HL-60 (cell line): ENCODE results near the gene LRP5.

Source experiments
- GABPA ChIP-seq: IDR thresholded peaks from 2 replicates; pipeline ENCODE4 v1.6.1; 2012; ENCODE audit warnings: low read depth
- TF ChIP-seq, protein P1 (sequence below): IDR thresholded peaks from one replicate; pipeline ENCODE4 v1.5.1; 2011; ENCODE audit warnings: low read length, control low read depth, inconsistent platforms; ENCODE audit not compliant: insufficient read depth
- TF ChIP-seq, protein P2 (sequence below): IDR thresholded peaks from 2 replicates; pipeline ENCODE4 v1.6.1; 2012; ENCODE audit warnings: low read depth; ENCODE audit not compliant: insufficient replicate concordance

DNA sequence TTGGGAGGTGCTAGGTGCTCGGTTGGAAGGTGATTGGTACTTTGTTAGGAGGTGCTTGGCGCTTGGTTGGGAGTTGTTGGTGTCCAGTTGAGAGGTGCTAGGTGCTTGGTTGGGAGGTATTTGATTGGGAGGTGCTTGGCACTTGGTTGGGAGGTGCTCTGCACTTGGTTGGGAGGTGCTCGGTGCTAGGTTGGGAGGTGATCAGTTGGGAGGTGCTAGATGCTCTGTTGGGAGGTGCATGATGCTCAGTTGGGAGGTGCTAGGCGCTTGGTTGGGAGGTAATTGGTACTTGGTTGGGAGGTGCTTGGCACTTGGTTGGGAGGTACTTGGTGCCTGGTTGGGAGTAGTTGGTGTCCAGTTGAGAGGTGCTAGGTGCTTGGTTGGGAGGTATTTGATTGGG lies 40.2 kb downstream of the LRP5 start:
- TF ChIP-seq, protein P1, sequence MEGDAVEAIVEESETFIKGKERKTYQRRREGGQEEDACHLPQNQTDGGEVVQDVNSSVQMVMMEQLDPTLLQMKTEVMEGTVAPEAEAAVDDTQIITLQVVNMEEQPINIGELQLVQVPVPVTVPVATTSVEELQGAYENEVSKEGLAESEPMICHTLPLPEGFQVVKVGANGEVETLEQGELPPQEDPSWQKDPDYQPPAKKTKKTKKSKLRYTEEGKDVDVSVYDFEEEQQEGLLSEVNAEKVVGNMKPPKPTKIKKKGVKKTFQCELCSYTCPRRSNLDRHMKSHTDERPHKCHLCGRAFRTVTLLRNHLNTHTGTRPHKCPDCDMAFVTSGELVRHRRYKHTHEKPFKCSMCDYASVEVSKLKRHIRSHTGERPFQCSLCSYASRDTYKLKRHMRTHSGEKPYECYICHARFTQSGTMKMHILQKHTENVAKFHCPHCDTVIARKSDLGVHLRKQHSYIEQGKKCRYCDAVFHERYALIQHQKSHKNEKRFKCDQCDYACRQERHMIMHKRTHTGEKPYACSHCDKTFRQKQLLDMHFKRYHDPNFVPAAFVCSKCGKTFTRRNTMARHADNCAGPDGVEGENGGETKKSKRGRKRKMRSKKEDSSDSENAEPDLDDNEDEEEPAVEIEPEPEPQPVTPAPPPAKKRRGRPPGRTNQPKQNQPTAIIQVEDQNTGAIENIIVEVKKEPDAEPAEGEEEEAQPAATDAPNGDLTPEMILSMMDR, result no peak
- no peak for TF ChIP-seq GABPA
- TF ChIP-seq, protein P2, sequence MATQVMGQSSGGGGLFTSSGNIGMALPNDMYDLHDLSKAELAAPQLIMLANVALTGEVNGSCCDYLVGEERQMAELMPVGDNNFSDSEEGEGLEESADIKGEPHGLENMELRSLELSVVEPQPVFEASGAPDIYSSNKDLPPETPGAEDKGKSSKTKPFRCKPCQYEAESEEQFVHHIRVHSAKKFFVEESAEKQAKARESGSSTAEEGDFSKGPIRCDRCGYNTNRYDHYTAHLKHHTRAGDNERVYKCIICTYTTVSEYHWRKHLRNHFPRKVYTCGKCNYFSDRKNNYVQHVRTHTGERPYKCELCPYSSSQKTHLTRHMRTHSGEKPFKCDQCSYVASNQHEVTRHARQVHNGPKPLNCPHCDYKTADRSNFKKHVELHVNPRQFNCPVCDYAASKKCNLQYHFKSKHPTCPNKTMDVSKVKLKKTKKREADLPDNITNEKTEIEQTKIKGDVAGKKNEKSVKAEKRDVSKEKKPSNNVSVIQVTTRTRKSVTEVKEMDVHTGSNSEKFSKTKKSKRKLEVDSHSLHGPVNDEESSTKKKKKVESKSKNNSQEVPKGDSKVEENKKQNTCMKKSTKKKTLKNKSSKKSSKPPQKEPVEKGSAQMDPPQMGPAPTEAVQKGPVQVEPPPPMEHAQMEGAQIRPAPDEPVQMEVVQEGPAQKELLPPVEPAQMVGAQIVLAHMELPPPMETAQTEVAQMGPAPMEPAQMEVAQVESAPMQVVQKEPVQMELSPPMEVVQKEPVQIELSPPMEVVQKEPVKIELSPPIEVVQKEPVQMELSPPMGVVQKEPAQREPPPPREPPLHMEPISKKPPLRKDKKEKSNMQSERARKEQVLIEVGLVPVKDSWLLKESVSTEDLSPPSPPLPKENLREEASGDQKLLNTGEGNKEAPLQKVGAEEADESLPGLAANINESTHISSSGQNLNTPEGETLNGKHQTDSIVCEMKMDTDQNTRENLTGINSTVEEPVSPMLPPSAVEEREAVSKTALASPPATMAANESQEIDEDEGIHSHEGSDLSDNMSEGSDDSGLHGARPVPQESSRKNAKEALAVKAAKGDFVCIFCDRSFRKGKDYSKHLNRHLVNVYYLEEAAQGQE, result no peak
